ENCODE measurements around the gene ADAMTS6. TPM values are rescaled to one million over a fixed set of nuclear protein-coding genes. Genes with fewer than 3 reads are reported as not detected.

The ADAMTS6 gene
- total and polyA plus RNA-seq, 9 donors, result 0.80 to 3.2 (median 1.4) TPM

DNA sequence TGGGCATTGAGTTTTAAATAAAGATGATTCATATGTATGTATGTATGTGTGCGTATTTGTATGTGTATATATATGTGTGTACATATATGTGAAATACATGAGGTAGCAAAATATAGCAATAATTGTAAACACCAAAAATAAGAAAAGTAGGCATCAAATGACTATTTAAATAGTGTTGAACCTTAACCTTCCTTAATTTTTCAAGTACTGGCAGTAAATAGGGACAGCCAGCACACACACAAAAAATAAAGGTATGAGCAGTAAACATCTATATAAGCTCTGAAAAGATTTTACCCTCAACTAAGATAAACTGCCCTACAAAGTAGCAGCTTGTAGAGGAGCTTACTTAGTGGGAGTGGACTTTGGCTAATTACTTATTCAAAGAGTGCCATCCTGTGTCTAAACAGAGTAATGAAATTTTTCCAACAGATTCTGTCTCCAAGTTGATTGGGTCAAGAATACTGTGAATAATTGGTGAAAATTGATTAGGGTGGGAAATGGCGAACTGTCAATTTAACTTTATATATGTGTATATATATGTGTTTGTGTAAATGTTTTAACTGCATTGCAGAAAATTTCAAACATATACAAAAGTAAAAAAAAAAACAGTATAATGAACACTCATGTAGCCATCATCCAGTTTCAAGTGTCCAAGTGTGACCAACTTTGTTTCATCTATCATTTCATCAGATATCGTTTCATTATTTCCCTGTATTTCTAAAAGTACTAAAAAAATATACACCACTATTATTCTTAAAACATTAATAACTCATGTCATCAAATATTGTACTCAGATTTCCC is 2.0 kb upstream of the ADAMTS6 start:
- Histone ChIP-seq H3K36me3 (ENCODE audit: control insufficient read depth, insufficient read depth, low read length) (no peaks in the 10 kb centered on the region), H3K27me3 (ENCODE audit: control insufficient read depth, insufficient read depth, low read length) (no peaks in the 10 kb centered on the region), H3K4me3 (ENCODE audit: low read length) (no peak overlapping the region), H3K9me3 (replicated peaks; ENCODE audit: control insufficient read depth, low read depth, low read length) (no peaks in the 10 kb centered on the region), H3K4me1 (ENCODE audit: control insufficient read depth, insufficient read depth, low read length) (peaks cover 6% of the 10 kb centered on the region), H3K27ac (ENCODE audit: low read length) (peak overlapping the region; percentile 99)
- no CpG with 5 or more reads among the region's 3 CpGs for WGBS (ENCODE audit: insufficient coverage)
- DNase-seq, result peak; percentile 87

DNA sequence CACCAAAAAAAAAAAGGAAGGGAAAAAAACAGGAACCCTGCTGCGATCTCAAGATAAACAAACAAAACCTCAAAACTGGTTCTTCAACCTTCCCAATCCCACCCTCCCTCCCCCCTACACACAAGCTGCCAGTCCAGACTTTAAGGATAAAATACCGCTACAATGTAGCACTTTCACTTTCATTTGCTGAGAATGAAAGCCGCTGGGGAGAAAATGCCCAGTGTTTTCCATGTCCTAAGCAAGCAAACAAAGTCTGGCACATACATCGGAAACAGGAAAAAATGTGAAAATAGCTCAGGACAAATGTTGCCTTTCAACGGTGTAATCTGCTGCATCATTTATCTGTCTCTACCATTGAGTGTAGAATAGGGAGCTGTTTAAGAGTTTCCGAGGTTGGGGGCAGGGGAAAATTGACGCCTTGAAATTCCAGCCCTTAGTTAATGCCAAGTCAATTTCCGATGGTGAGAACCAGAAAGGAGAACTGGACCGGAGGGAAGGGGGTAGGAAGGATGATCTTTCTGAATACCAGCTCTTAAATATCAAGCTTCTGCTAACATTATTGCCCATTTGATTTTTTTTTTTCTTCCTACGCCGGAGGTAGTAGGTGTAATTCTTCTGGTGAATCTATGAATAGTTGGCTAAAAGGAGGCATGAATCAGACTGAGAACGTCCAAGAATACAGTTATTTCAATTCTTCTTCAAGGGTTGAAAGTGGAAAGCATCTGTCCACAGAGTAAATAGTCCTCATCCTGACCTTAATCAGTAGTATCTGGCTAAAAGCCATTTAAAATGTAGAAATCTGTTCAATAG is 1.2 kb upstream of the ADAMTS6 start:
- Histone ChIP-seq H3K4me3 (ENCODE audit: low read length) (peak overlapping the region; percentile 65), H3K4me1 (ENCODE audit: control insufficient read depth, insufficient read depth, low read length) (peaks cover 6% of the 10 kb centered on the region)
- DNase-seq, result peak; percentile 87

DNA sequence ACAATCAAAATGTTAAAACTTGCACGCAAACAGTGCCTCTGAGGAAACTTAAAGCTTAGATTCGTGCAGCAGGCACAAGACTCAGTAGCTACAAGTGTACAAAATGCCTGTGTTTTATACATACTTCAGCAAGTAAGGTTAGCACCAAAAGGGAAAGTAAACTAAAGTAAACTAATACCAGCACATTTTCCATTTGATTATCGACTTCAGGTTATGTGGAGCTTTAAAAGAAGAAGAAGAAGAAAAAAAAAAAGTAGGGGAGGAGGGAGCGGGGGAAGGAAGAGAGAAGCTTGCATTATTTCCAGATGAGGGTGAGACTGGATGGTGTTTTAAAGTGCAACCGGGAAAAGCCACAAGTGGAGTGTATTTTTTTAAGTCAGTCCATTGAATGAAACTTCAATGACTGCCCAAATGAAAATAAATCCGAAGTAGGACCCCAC is 596 bp upstream of the ADAMTS6 start:
- peak overlapping the region; percentile 99 for H3K27ac ChIP-seq (ENCODE audit: low read length)
- peaks cover 6% of the 10 kb centered on the region for H3K4me1 ChIP-seq (ENCODE audit: control insufficient read depth, insufficient read depth, low read length)
- H3K36me3 ChIP-seq (ENCODE audit: control insufficient read depth, insufficient read depth, low read length), result no peaks in the 10 kb centered on the region
- peak; percentile 75 for DNase-seq
- peak overlapping the region; percentile 65 for H3K4me3 ChIP-seq (ENCODE audit: low read length)
- no CpG with 5 or more reads among the region's 6 CpGs for WGBS (ENCODE audit: insufficient coverage)
- no peaks in the 10 kb centered on the region for H3K27me3 ChIP-seq (ENCODE audit: control insufficient read depth, insufficient read depth, low read length)
- H3K9me3 ChIP-seq (replicated peaks; ENCODE audit: control insufficient read depth, low read depth, low read length), result no peaks in the 10 kb centered on the region

More for the DNA sequence above, 1.2 kb upstream of the ADAMTS6 start:
- Histone ChIP-seq H3K9me3 (replicated peaks; ENCODE audit: control insufficient read depth, low read depth, low read length) (no peaks in the 10 kb centered on the region), H3K36me3 (ENCODE audit: control insufficient read depth, insufficient read depth, low read length) (no peaks in the 10 kb centered on the region), H3K27me3 (ENCODE audit: control insufficient read depth, insufficient read depth, low read length) (no peaks in the 10 kb centered on the region), H3K27ac (ENCODE audit: low read length) (peak overlapping the region; percentile 99)
- WGBS (ENCODE audit: insufficient coverage), result 0% methylated on average over 5 of the region's 12 CpGs

DNA sequence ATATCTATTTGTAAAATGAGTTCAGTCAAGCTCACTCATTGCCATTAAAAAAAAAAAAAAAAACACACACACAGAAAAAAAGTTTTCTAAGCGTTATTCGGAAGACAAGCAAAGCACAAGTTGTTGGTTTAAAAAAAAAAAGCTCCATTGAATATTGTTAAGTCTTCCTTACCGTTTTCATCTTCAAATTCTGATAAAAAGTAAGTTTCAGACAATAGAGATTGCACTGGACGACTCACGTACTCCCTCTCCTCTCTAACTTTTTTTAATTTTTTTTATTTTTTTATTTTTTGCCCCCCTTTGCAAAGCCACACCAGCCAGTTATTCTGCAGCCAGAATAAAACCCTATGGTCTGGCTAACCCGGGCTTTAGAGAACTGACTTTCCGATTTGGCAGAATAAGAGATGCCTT is 544 bp downstream of the ADAMTS6 start:
- Histone ChIP-seq H3K4me3 (ENCODE audit: low read length) (peak overlapping the region; percentile 65), H3K27me3 (ENCODE audit: control insufficient read depth, insufficient read depth, low read length) (no peaks in the 10 kb centered on the region), H3K4me1 (ENCODE audit: control insufficient read depth, insufficient read depth, low read length) (peaks cover 6% of the 10 kb centered on the region), H3K9me3 (replicated peaks; ENCODE audit: control insufficient read depth, low read depth, low read length) (no peaks in the 10 kb centered on the region), H3K36me3 (ENCODE audit: control insufficient read depth, insufficient read depth, low read length) (no peaks in the 10 kb centered on the region), H3K27ac (ENCODE audit: low read length) (peak overlapping the region; percentile 99)
- 0% methylated on average over 1 of the region's 7 CpGs for WGBS (ENCODE audit: insufficient coverage)
- peak; percentile 53 for DNase-seq

DNA sequence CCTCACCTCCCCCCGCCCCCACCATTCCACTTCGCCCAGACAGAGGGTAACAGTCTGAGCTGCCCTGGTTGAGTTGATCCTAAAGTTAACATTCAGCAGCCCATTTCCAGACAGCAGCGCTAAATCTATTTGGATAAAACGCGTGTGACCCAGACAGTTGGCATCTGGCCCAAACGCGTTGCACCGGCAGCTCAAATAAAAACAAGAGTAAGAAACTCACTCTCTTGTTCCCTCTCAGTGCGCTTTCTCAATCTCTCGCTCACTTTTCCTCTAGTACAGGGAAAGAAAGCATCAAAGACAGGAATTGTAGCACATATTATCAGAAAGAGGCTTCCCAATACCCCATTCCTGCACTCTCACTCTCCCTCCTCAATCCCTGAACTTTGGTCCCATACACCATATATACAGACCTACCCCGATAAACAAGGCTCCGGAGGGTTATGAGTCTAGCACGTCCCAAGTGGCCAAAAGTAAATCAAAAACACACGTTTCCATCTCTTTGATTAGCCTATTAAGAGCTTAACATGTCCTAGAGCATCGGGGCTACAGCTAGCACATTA is 1.3 kb downstream of the ADAMTS6 start:
- H3K36me3 ChIP-seq (ENCODE audit: control insufficient read depth, insufficient read depth, low read length), result no peaks in the 10 kb centered on the region
- H3K27me3 ChIP-seq (ENCODE audit: control insufficient read depth, insufficient read depth, low read length), result no peaks in the 10 kb centered on the region
- H3K4me1 ChIP-seq (ENCODE audit: control insufficient read depth, insufficient read depth, low read length), result peaks cover 6% of the 10 kb centered on the region
- no peaks in the 10 kb centered on the region for H3K9me3 ChIP-seq (replicated peaks; ENCODE audit: control insufficient read depth, low read depth, low read length)
- peak; percentile 90 for DNase-seq
- H3K27ac ChIP-seq (ENCODE audit: low read length), result peak overlapping the region; percentile 99
- peak overlapping the region; percentile 65 for H3K4me3 ChIP-seq (ENCODE audit: low read length)
- 0% methylated on average over 10 of the region's 15 CpGs for WGBS (ENCODE audit: insufficient coverage)

DNA sequence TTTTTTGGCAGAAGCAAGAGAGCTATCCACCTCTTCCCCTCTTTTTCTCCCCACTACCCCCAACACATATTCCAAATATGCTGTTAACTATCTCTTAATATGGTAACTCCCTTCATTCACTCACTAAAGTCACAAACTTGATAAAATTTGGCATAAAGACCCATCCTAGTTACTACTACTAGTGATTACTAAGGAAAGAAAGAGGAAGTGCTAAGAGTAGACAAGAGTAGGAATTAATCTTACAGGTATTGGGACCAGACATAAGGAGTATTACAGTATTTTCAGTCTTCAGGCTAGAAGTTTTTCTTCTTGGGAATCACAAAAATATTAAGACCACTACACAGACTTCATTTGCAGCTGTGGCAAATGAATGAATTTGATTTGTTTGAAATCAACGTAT is 2.2 kb downstream of the ADAMTS6 start:
- DNase-seq, result peak; percentile 4
- Histone ChIP-seq H3K4me3 (ENCODE audit: low read length) (no peak overlapping the region), H3K27ac (ENCODE audit: low read length) (peak overlapping the region; percentile 99)

DNA sequence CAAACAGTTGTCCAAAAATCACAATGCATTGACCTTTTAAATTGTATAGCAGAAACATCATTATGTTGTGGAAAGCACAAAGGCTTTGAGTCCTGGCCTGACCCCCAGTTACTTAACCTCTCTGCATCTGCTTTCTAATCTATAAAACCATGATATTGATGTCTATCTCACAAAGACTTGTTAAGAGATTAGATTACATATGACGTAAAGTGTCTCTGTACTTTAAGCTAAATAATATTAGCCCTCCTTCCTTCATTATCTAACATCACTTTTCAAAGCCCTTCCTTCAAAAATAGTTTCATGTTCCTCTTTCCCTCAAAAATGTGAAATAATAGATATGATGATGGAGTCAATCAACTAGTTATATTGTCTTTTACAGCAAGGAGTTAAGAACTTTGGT is 3.4 kb downstream of the ADAMTS6 start:
- no peak overlapping the region for H3K4me3 ChIP-seq (ENCODE audit: low read length)

More for the DNA sequence above, 2.2 kb downstream of the ADAMTS6 start:
- no CpG with 5 or more reads among the region's 1 CpG for WGBS (ENCODE audit: insufficient coverage)
- H3K27me3 ChIP-seq (ENCODE audit: control insufficient read depth, insufficient read depth, low read length), result no peaks in the 10 kb centered on the region
- H3K4me1 ChIP-seq (ENCODE audit: control insufficient read depth, insufficient read depth, low read length), result peaks cover 6% of the 10 kb centered on the region
- no peaks in the 10 kb centered on the region for H3K36me3 ChIP-seq (ENCODE audit: control insufficient read depth, insufficient read depth, low read length)
- no peaks in the 10 kb centered on the region for H3K9me3 ChIP-seq (replicated peaks; ENCODE audit: control insufficient read depth, low read depth, low read length)

DNA sequence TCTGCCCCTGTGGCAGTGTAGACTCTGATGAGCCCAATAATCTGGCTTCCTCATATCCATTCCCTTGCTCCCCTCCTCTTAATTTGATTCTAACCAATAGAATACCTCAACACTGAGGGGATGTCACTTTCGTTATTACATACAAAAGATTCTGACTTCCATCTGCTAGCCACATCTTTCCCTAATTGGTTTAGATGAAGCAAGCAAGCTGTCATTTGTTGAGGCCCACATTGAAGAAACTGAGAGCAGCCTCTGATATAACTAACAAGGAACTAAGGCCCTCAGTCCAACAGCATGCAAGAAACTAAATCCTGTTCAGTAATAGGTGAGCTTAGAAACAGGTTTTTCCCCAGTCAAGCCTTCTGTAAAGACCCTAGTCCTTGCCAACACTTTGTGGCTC is 5.8 kb downstream of the ADAMTS6 start:
- 80% methylated on average over 1 of the region's 1 CpG for WGBS (ENCODE audit: insufficient coverage)

More for the DNA sequence above, 3.4 kb downstream of the ADAMTS6 start:
- WGBS (ENCODE audit: insufficient coverage), result no CpG with 5 or more reads among the region's 1 CpG
- Histone ChIP-seq H3K36me3 (ENCODE audit: control insufficient read depth, insufficient read depth, low read length) (no peaks in the 10 kb centered on the region), H3K27me3 (ENCODE audit: control insufficient read depth, insufficient read depth, low read length) (no peaks in the 10 kb centered on the region), H3K9me3 (replicated peaks; ENCODE audit: control insufficient read depth, low read depth, low read length) (no peaks in the 10 kb centered on the region), H3K4me1 (ENCODE audit: control insufficient read depth, insufficient read depth, low read length) (peaks cover 6% of the 10 kb centered on the region), H3K27ac (ENCODE audit: low read length) (no peak overlapping the region)
- no peak for DNase-seq

DNA sequence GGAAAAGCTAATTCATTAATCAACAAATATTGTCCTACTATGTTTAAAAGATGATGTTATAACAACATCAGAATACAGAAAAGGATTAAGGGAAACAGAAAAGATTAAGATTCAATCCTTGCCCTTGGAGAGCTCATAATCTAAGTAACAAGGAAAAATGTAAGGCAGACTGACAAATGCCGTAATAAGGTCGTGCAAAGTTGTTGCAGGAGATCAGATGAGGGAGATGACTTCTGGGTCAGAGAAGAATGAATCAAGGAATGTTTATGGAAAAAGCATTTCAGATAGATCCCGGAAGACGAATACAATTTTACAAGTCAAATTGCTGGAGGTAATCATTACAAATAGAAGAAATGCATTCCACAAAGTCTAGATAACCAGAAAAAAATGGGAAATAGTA is 6.4 kb downstream of the ADAMTS6 start:
- no peak for DNase-seq
- H3K4me3 ChIP-seq (ENCODE audit: low read length), result no peak overlapping the region
- WGBS (ENCODE audit: insufficient coverage), result no CpG with 5 or more reads among the region's 4 CpGs

More for the DNA sequence above, 5.8 kb downstream of the ADAMTS6 start:
- Histone ChIP-seq H3K9me3 (replicated peaks; ENCODE audit: control insufficient read depth, low read depth, low read length) (no peaks in the 10 kb centered on the region), H3K27me3 (ENCODE audit: control insufficient read depth, insufficient read depth, low read length) (no peaks in the 10 kb centered on the region), H3K36me3 (ENCODE audit: control insufficient read depth, insufficient read depth, low read length) (no peaks in the 10 kb centered on the region), H3K27ac (ENCODE audit: low read length) (no peak overlapping the region), H3K4me3 (ENCODE audit: low read length) (no peak overlapping the region), H3K4me1 (ENCODE audit: control insufficient read depth, insufficient read depth, low read length) (peaks cover 2% of the 10 kb centered on the region)
- no peak for DNase-seq

More for the DNA sequence above, 6.4 kb downstream of the ADAMTS6 start:
- Histone ChIP-seq H3K9me3 (replicated peaks; ENCODE audit: control insufficient read depth, low read depth, low read length) (no peaks in the 10 kb centered on the region), H3K27me3 (ENCODE audit: control insufficient read depth, insufficient read depth, low read length) (no peaks in the 10 kb centered on the region), H3K27ac (ENCODE audit: low read length) (no peak overlapping the region), H3K4me1 (ENCODE audit: control insufficient read depth, insufficient read depth, low read length) (no peaks in the 10 kb centered on the region), H3K36me3 (ENCODE audit: control insufficient read depth, insufficient read depth, low read length) (no peaks in the 10 kb centered on the region)

Data from muscle of leg (tissue), 11 donors.